GM19043 (cell line): ENCODE results near the gene TMED8.
"Not testable (repeated sequence)": the region's sequence is repeated elsewhere in the genome, so short reads cannot be mapped to it uniquely, and the experiment has no call there.

Experiments
- ATAC-seq: cut with Tn5 transposase; IDR thresholded peaks from one replicate; pipeline ENCODE4 v1.9.1; 2021; ENCODE audit warnings: low read depth; ENCODE audit not compliant: unreplicated experiment

TMED8 gene

GRCh38 chr14:77376771-77377501 is at the start of gene TMED8, which contains the start of gene SAMD15:
Gene TMED8 (minus strand): TSS chr14:77377094. CDS start chr14:77377053, 41 bp downstream.
Gene SAMD15 (plus strand): TSS chr14:77377379. CDS start chr14:77377419, 40 bp downstream.
- ATAC-seq: peak; percentile 77

GRCh38 chr14:77426396-77426795 is 49.5 kb upstream of the TMED8 start:
- no peak for ATAC-seq

GRCh38 chr14:77424862-77425261 is 48.0 kb upstream of the TMED8 start:
- no peak for ATAC-seq

GRCh38 chr14:77423423-77423822 is 46.5 kb upstream of the TMED8 start, which contains the start of gene NOXRED1:
Gene NOXRED1 (minus strand): TSS chr14:77423523. CDS start chr14:77422889, 634 bp downstream.
- ATAC-seq: no peak

GRCh38 chr14:77421201-77421600 is 44.3 kb upstream of the TMED8 start:
- no peak for ATAC-seq

GRCh38 chr14:77416836-77417235 is 39.9 kb upstream of the TMED8 start:
- ATAC-seq: no peak

GRCh38 chr14:77416098-77416497 is 39.2 kb upstream of the TMED8 start:
- ATAC-seq: not testable (repeated sequence)

GRCh38 chr14:77415403-77416030 is 38.6 kb upstream of the TMED8 start:
- ATAC-seq: not testable (repeated sequence)

GRCh38 chr14:77409131-77409533 is 32.2 kb upstream of the TMED8 start:
- no peak for ATAC-seq

- no peak for ATAC-seq
Measured at GRCh38 chr14:77407158-77407557, 30.3 kb upstream of the TMED8 start.

- ATAC-seq: no peak
Measured at GRCh38 chr14:77406718-77407117, 29.8 kb upstream of the TMED8 start.

- ATAC-seq: no peak
Measured at GRCh38 chr14:77406086-77406485, 29.2 kb upstream of the TMED8 start.

GRCh38 chr14:77403768-77404167 is 26.9 kb upstream of the TMED8 start:
- ATAC-seq: no peak

GRCh38 chr14:77400216-77400615 is 23.3 kb upstream of the TMED8 start:
- ATAC-seq: no peak

- no peak for ATAC-seq
Measured at GRCh38 chr14:77390188-77390587, 13.3 kb upstream of the TMED8 start.

- no peak for ATAC-seq
Measured at GRCh38 chr14:77378701-77379100, 1.8 kb upstream of the TMED8 start.

- ATAC-seq: no peak
Measured at GRCh38 chr14:77377502-77377844, 579 bp upstream of the TMED8 start.

GRCh38 chr14:77375973-77376770 is 722 bp downstream of the TMED8 start:
- peak; percentile 6 for ATAC-seq

GRCh38 chr14:77375164-77375950 is 1.5 kb downstream of the TMED8 start:
- no peak for ATAC-seq

GRCh38 chr14:77372304-77372841 is 4.5 kb downstream of the TMED8 start:
- ATAC-seq: peak; percentile 34
